ENCODE data around the gene EFCAB8. TPM values are rescaled to one million over a fixed set of nuclear protein-coding genes. Genes with fewer than 3 reads are reported as not detected.

EFCAB8 gene
- under 0.01 TPM in 1 of 2 replicates, not detected in the other for total RNA-seq

GRCh38 chr20:32858701-32859372 is at the start of gene EFCAB8:
Gene EFCAB8 (plus strand): TSS chr20:32858923. CDS start chr20:32863793, 4,870 bp downstream.

GRCh38 chr20:33004141-33004751 is 145.5 kb downstream of the EFCAB8 start, which contains the start of gene SUN5:
Gene SUN5 (minus strand): TSS chr20:33004433. CDS start chr20:33004340, 93 bp downstream.

DNA sequence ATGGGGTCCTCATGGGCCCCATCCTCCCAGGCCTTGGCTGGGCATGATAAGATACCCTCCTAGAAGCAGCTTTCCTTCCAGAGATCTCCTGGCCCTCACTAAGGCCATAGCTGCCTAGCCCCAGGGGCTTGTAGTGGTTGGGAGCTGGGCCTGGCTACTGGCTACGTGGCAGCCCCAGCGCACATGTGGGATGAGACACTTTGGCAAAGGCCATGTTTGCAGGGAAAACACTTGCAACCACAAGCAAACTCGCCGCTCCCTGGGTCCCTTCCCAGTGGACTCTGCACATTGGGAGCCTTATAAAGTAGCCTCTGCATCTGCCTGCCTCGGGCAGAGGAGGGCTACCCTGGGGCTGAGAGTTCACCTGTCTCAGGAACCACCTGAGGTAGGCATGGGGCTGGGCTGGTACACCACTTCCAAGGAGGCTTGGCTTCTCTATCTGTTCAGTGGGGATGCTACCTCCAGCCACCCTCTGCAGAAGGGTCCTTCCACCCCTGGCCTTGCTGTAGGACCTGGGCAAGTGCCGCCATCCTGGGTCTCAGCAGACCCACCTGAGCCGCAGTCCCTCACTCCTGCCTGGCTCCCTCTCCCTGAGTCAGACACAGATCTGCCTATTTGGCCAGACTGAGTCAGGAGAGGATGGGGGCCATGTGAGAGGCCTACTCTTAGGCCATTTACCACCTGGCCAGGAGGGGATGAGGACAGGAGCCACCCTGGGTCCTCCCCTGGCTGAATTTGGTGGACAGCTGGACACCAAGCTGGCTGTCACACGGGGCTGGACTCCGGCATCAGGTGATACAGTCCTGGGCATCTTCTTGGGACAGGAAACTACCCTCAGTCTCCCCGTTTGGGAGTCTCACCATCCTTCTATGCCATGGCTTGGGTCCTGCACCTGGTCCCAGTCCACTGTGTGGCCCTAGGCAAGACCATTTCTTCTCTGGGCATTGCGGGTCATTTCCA is 148.9 kb downstream of the EFCAB8 start, which contains the start of gene BPIFB2:
BPIFB2 (plus strand) TSS at position 329 of the 960 bp plus-strand sequence. CDS start 871 bp downstream, outside the sequence.

Other genes starting within 250 kb of the EFCAB8 start
- gene C20orf203, start 185.0 kb upstream of the EFCAB8 start, total RNA-seq, result not detected in 2 replicates
- 9.2 and 22.4 TPM in 2 replicates for gene COMMD7, start 115.5 kb upstream of the EFCAB8 start, total RNA-seq
- 1.1 and 1.5 TPM in 2 replicates for gene DNMT3B, start 96.5 kb upstream of the EFCAB8 start, total RNA-seq
- 53.5 and 55.2 TPM in 2 replicates for gene MAPRE1, start 39.0 kb upstream of the EFCAB8 start, total RNA-seq
- not detected in 2 replicates for gene SUN5, start 145.5 kb downstream of the EFCAB8 start, total RNA-seq
- not detected in 2 replicates for gene BPIFB2, start 148.8 kb downstream of the EFCAB8 start, total RNA-seq
- gene BPIFB6, start 172.7 kb downstream of the EFCAB8 start, total RNA-seq, result not detected in 2 replicates
- not detected in 2 replicates for gene BPIFB3, start 195.0 kb downstream of the EFCAB8 start, total RNA-seq
- gene BPIFB4, start 220.7 kb downstream of the EFCAB8 start, total RNA-seq, result not detected in 2 replicates